Heart left ventricle (tissue), 16 donors: Measurements from ENCODE around the gene DDC. TPM values are rescaled to one million over a fixed set of nuclear protein-coding genes. Genes with fewer than 3 reads are reported as not detected.
A peak's percentile ranks its signal among the peaks of the same experiment; 100 is the strongest.

Experiments
- ATAC-seq, 4 donors: fragments of 200-7000 bp; cut with Tn5 transposase; one replicate each; pipeline ENCODE4 v1.9.1; 2020 to 2022; ENCODE audit warnings: moderate library complexity in 4 of 4, mild to moderate bottlenecking in 3 of 4, moderate number of reproducible peaks in 1 of 4
- DNase-seq, 5 donors: peaks; one replicate each; pipeline ENCODE4 v3.0.0-alpha.2; 2020
- H3K27ac ChIP-seq, 12 donors: fragments of 200-600 bp; sonication (generic) in 4 of 12; one replicate each; pipeline versions ENCODE4 v1.5.0 to v1.8.0; 2016 to 2022; ENCODE audit warnings: mild to moderate bottlenecking in 2 of 12
- H3K27me3 ChIP-seq, 9 donors: fragments of 200-600 bp; sonication (generic) in 2 of 9; one replicate each; pipeline versions ENCODE4 v1.5.1 to v1.8.0; 2016 to 2022; ENCODE audit warnings: mild to moderate bottlenecking in 3 of 9
- H3K36me3 ChIP-seq, 9 donors: fragments of 200-600 bp; sonication (generic) in 2 of 9; one replicate each; pipeline versions ENCODE4 v1.5.0 to v1.8.0; 2018 to 2022; ENCODE audit warnings: mild to moderate bottlenecking in 2 of 9
- H3K4me1 ChIP-seq, 12 donors: fragments of 200-600 bp; sonication (generic) in 4 of 12; one replicate each; pipeline versions ENCODE4 v1.5.0 to v1.8.0; 2016 to 2022; ENCODE audit warnings: mild to moderate bottlenecking in 3 of 12
- H3K4me3 ChIP-seq, 12 donors: fragments of 200-600 bp; sonication (generic) in 4 of 12; one replicate each; pipeline versions ENCODE4 v1.5.0 to v1.8.0; 2017 to 2022; ENCODE audit warnings: mild to moderate bottlenecking in 9 of 12, moderate library complexity in 4 of 12
- H3K9me3 ChIP-seq, 12 donors: fragments of 200-600 bp; sonication (generic) in 4 of 12; one replicate each; pipeline versions ENCODE4 v1.5.0 to v1.8.0; 2016 to 2022; ENCODE audit warnings: mild to moderate bottlenecking in 1 of 12
- CTCF ChIP-seq, 12 donors: fragments of 200-600 bp; sonication (generic) in 4 of 12; IDR thresholded peaks; one replicate each; pipeline versions ENCODE4 v1.5.0 to v1.8.0; 2018 to 2022; ENCODE audit warnings: antibody characterized with exemption in 12 of 12, mild to moderate bottlenecking in 5 of 12
- POLR2A ChIP-seq, 2 donors: fragments of 450-650 bp; IDR thresholded peaks; one replicate each; pipeline ENCODE4 v1.6.1; 2017; ENCODE audit warnings: antibody characterized with exemption in 2 of 2, mild to moderate bottlenecking in 2 of 2, moderate library complexity in 2 of 2
- WGBS, 4 donors: extraction: QIAGEN DNeasy Blood & Tissue Kit in 2 of 4; methylation state at CpG; one replicate each; pipeline versions ENCODE4 v1.1.5 to v1.1.7; 2013 to 2018; 5-methylcytosine and 5-hydroxymethylcytosine counted together
- intact Hi-C, 10 donors: fragments of 100-400 bp; cut with DNase I; formaldehyde crosslinking; loops; one replicate each; pipeline versions ENCODE4 v1.11.1 to v1.14.2; 2022
- polyA plus RNA-seq, 2 donors: library from polyadenylated mRNA; stranded (reverse); fragments of 200-250 nt; gene quantifications; one replicate each; pipeline ENCODE4 v1.2.3, GENCODE V29; 2013
- total RNA-seq, 9 donors: library from RNA; depleted of rRNA in 2 of 9; stranded (reverse); fragments of >200 nt in 2 of 9; fragmentation: NEBNext Ultra II Directional in 3 of 9; extraction: Animal tissue kit (Norgen Biotek cat#: 25700) in 3 of 9; gene quantifications; one replicate each; pipeline versions ENCODE4 v1.1.0 to v1.2.4, GENCODE V29; 2016 to 2023
- donor health status: ischemic (EF 13 %, LVEDD 7.1; RV severe dilation, severe dysfunction).
- donor health status: healthy with polysubstance abuse.
- donor health status: DM: no; HTN: yes; CAD: no.
- donor health status: DM: no; HTN: no; CAD: no.
- donor health status: ischemic (EF 25% LVEDD 6.9; RV normal size, moderate dysfunction).
- donor health status: ischemic (EF 25% LVEDD 5.7; RV mildly dilated, moderate dysfunction).
- donor health status: healthy.
- donor health status: DM: yes; HTN: yes; CAD: no.
- donor health status: ischemic (EF 35%, LVEDD 5.7; RV mildly dilated, moderate dysfunction).
- donor health status: nonischemic (EF 11% LVEDD 7.7; RV severe dilation, severe dysfunction).
- donor health status: DM: yes; HTN: yes; CAD: no.
- donor health status: PGD.
- donor health status: ischemic (EF 29% LVEDD 5.4; RV normal size, mild dysfunction).
- donor health status: nonischemic (EF 23%, LVEDD 6.1; RV moderate dilation, normal function).

Gene DDC
- total and polyA plus RNA-seq, 11 donors = 0.08 TPM; not detected in 10

- DNase-seq (no peak), ATAC-seq (no peak)
Observed at GRCh38 chr7:50413561-50413960, 151.6 kb downstream of the DDC start.

GRCh38 chr7:50412973-50413372 lies 152.2 kb downstream of the DDC start:
- Histone ChIP-seq H3K4me1 (peaks cover 0 to 52% (median 0%) of the 10 kb centered on the region in 12 donors), H3K27ac (no peak overlapping the region), H3K27me3 (peaks cover 0 to 3% (median 0%) of the 10 kb centered on the region in 9 donors), H3K9me3 (no peaks in the 10 kb centered on the region), H3K4me3 (no peak overlapping the region), H3K36me3 (no peaks in the 10 kb centered on the region)
- DNase-seq (no peak), ATAC-seq (no peak)
- WGBS, 4 donors = 61 to 68% (median 65%) methylated on average over 4 of the region's 4 CpGs
- intact Hi-C loops = loop anchor here in 4 of 10 donors (10.0 kb wide), 2 partner anchors 208 to 268 kb away; no protein-coding TSS in a partner anchor
- TF ChIP-seq POLR2A (IDR thresholded peaks at IDR 0.05) (no peak), CTCF (IDR thresholded peaks at IDR 0.05) (no peak)

More at GRCh38 chr7:50413561-50413960, 151.6 kb downstream of the DDC start:
- no peaks in the 10 kb centered on the region for H3K36me3 ChIP-seq
- H3K4me1 ChIP-seq = peaks cover 0 to 52% (median 0%) of the 10 kb centered on the region in 12 donors
- no peak overlapping the region for H3K4me3 ChIP-seq
- H3K9me3 ChIP-seq = no peaks in the 10 kb centered on the region
- intact Hi-C loops = loop anchor here in 4 of 10 donors (10.0 kb wide), 2 partner anchors 209 to 269 kb away; no protein-coding TSS in a partner anchor
- 81 to 93% (median 89%) methylated on average over 7 of the region's 7 CpGs for WGBS, 4 donors
- H3K27me3 ChIP-seq = peaks cover 0 to 3% (median 0%) of the 10 kb centered on the region in 9 donors
- no peak overlapping the region for H3K27ac ChIP-seq
- TF ChIP-seq CTCF (IDR thresholded peaks at IDR 0.05) = no peak
- no peak for TF ChIP-seq POLR2A (IDR thresholded peaks at IDR 0.05)

- peaks cover 0 to 42% (median 0%) of the 10 kb centered on the region in 12 donors for H3K4me1 ChIP-seq
- no peak overlapping the region for H3K27ac ChIP-seq
- ATAC-seq (no peak), DNase-seq (no peak)
- WGBS, 4 donors = 84 to 98% (median 89%) methylated on average over 6 of the region's 6 CpGs
- TF ChIP-seq POLR2A (IDR thresholded peaks at IDR 0.05) = no peak
- TF ChIP-seq CTCF (IDR thresholded peaks at IDR 0.05) = no peak
- no peak overlapping the region for H3K4me3 ChIP-seq
- no peaks in the 10 kb centered on the region for H3K36me3 ChIP-seq
- no peaks in the 10 kb centered on the region for H3K9me3 ChIP-seq
- intact Hi-C loops = loop anchor here in 4 of 10 donors (10.0 kb wide), 2 partner anchors 207 to 267 kb away; no protein-coding TSS in a partner anchor
- H3K27me3 ChIP-seq = peaks cover 0 to 9% (median 0%) of the 10 kb centered on the region in 9 donors
Observed at GRCh38 chr7:50411332-50411731, 153.9 kb downstream of the DDC start.

GRCh38 chr7:50409856-50410745 lies 155.1 kb downstream of the DDC start:
- Histone ChIP-seq H3K27ac (peak overlapping the region in 1 of 12 donors; percentile 46), H3K27me3 (peaks cover 0 to 22% (median 3%) of the 10 kb centered on the region in 9 donors), H3K4me1 (peaks cover 0 to 39% (median 0%) of the 10 kb centered on the region in 12 donors), H3K36me3 (no peaks in the 10 kb centered on the region), H3K9me3 (no peaks in the 10 kb centered on the region), H3K4me3 (no peak overlapping the region)
- DNase-seq (no peak), ATAC-seq (peak in 1 of 4 donors; percentile 44)
- TF ChIP-seq POLR2A (IDR thresholded peaks at IDR 0.05) (no peak), CTCF (IDR thresholded peaks at IDR 0.05) (no peak)
- intact Hi-C loops = loop anchor here in 4 of 10 donors (10.0 kb wide), 2 partner anchors 205 to 265 kb away; no protein-coding TSS in a partner anchor
- WGBS, 4 donors = 76 to 86% (median 78%) methylated on average over 17 of the region's 17 CpGs
